ENCODE measurements around the gene GTF2H2C. TPM values are rescaled to one million over a fixed set of nuclear protein-coding genes. Genes with fewer than 3 reads are reported as not detected.
"Not testable (repeated sequence)": the region's sequence is repeated elsewhere in the genome, so short reads cannot be mapped to it uniquely, and the experiment has no call there.

GTF2H2C gene
- total RNA-seq, 1 experiment from 2014 or later: 51.3 TPM

GRCh38 chr5:69531406-69531801, 28.6 kb upstream of the GTF2H2C start:
- Mint-ChIP-seq H3K27me3 (ENCODE audit: low read depth) (no peaks in the 10 kb centered on the region), H3K4me3 (no peak overlapping the region), H3K4me1 (peaks cover 37% of the 10 kb centered on the region), H3K9me3 (no peaks in the 10 kb centered on the region), H3K36me3 (peaks cover 7% of the 10 kb centered on the region), H3K27ac (peak overlapping the region; percentile 36)
- ATAC-seq (no peak), DNase-seq (ENCODE audit: low spot score) (no peak)
- ChIA-PET POLR2A (no interaction called here), CTCF (interaction anchor here (0.9 kb wide), 1 partner anchor 438 kb away, joined by 3 read pairs; the partner anchor contains the start of gene SLC30A5)
- TF ChIP-seq PRRX2 (CRISPR knock-in tag; IDR thresholded peaks at IDR 0.05): no peak
- TF ChIP-seq USF1 (CRISPR knock-in tag; IDR thresholded peaks at IDR 0.05): no peak
- TF ChIP-seq SMAD3 (CRISPR knock-in tag; IDR thresholded peaks at IDR 0.05; ENCODE audit: borderline replicate concordance): no peak
- TF ChIP-seq CTCF (IDR thresholded peaks at IDR 0.05): no peak
- TF ChIP-seq STAT6 (CRISPR knock-in tag; conservative IDR thresholded peaks at IDR 0.05; ENCODE audit: low read depth): no peak
- TF ChIP-seq PREB (CRISPR knock-in tag; IDR thresholded peaks at IDR 0.05; ENCODE audit: borderline replicate concordance): no peak
- no peak for TF ChIP-seq ZNF219 (CRISPR knock-in tag; IDR thresholded peaks at IDR 0.05; ENCODE audit: borderline replicate concordance)
- no peak for TF ChIP-seq ZNF121 (CRISPR knock-in tag; IDR thresholded peaks at IDR 0.05)
- no peak for TF ChIP-seq ATF2 (CRISPR knock-in tag; IDR thresholded peaks at IDR 0.05; ENCODE audit: borderline replicate concordance, low read depth)
- TF ChIP-seq NFATC4 (CRISPR knock-in tag; IDR thresholded peaks at IDR 0.05): no peak
- no peak for TF ChIP-seq AFF4 (CRISPR knock-in tag; IDR thresholded peaks at IDR 0.05; ENCODE audit: borderline replicate concordance)
- TF ChIP-seq ZNF232 (CRISPR knock-in tag; IDR thresholded peaks at IDR 0.05): no peak

GRCh38 chr5:69537911-69538310, 22.1 kb upstream of the GTF2H2C start:
- ATAC-seq; H3K36me3 Mint-ChIP-seq; H3K27ac Mint-ChIP-seq; H3K4me1 Mint-ChIP-seq; CTCF ChIA-PET; DNase-seq (ENCODE audit: low spot score); H3K27me3 Mint-ChIP-seq (ENCODE audit: low read depth); POLR2A ChIA-PET; H3K4me3 Mint-ChIP-seq; H3K9me3 Mint-ChIP-seq: not testable (repeated sequence)

- H3K27ac Mint-ChIP-seq; POLR2A ChIA-PET; H3K9me3 Mint-ChIP-seq; H3K4me3 Mint-ChIP-seq; DNase-seq (ENCODE audit: low spot score); ATAC-seq; CTCF ChIA-PET; H3K4me1 Mint-ChIP-seq; H3K36me3 Mint-ChIP-seq; H3K27me3 Mint-ChIP-seq (ENCODE audit: low read depth): not testable (repeated sequence)
These were observed 21.3 kb upstream of the GTF2H2C start for GRCh38 chr5:69538735-69539134.

- H3K4me3 Mint-ChIP-seq; H3K27me3 Mint-ChIP-seq (ENCODE audit: low read depth); H3K4me1 Mint-ChIP-seq; DNase-seq (ENCODE audit: low spot score); POLR2A ChIA-PET; ATAC-seq; H3K27ac Mint-ChIP-seq; CTCF ChIA-PET; H3K9me3 Mint-ChIP-seq; H3K36me3 Mint-ChIP-seq: not testable (repeated sequence)
These were observed 18.6 kb upstream of the GTF2H2C start for GRCh38 chr5:69541347-69541746.

- H3K4me1 Mint-ChIP-seq; H3K36me3 Mint-ChIP-seq; ATAC-seq; H3K4me3 Mint-ChIP-seq; CTCF ChIA-PET; POLR2A ChIA-PET; H3K27ac Mint-ChIP-seq; H3K27me3 Mint-ChIP-seq (ENCODE audit: low read depth); DNase-seq (ENCODE audit: low spot score); H3K9me3 Mint-ChIP-seq: not testable (repeated sequence)
These were observed 17.0 kb upstream of the GTF2H2C start for GRCh38 chr5:69542838-69543618.
